ENCODE measurements around the gene FOSB. TPM values are rescaled to one million over a fixed set of nuclear protein-coding genes. Genes with fewer than 3 reads are reported as not detected.

The FOSB gene
- total and polyA plus RNA-seq, 2 experiments from 2014 or later = 0.55 to 1.9 TPM

GRCh38 chr19:45448425-45448756 is 19.4 kb upstream of the FOSB start:
- Mint-ChIP-seq H3K4me1 (peaks cover 20% of the 10 kb centered on the region), H3K4me3 (no peak overlapping the region), H3K36me3 (ENCODE audit: low read depth) (no peaks in the 10 kb centered on the region; the same call in 2 of the 3 replicates), H3K27me3 (ENCODE audit: insufficient read depth, low read depth, poor library complexity) (peaks cover 42% of the 10 kb centered on the region), H3K27ac (no peak overlapping the region), H3K9me3 (peaks cover 10% of the 10 kb centered on the region; the same call in 2 of the 3 replicates)
- no peak for TF ChIP-seq NANOG (IDR thresholded peaks at IDR 0.05; ENCODE audit: borderline replicate concordance)
- no peak for TF ChIP-seq ZNF114 (CRISPR knock-in tag; IDR thresholded peaks at IDR 0.05)
- TF ChIP-seq, protein P1, sequence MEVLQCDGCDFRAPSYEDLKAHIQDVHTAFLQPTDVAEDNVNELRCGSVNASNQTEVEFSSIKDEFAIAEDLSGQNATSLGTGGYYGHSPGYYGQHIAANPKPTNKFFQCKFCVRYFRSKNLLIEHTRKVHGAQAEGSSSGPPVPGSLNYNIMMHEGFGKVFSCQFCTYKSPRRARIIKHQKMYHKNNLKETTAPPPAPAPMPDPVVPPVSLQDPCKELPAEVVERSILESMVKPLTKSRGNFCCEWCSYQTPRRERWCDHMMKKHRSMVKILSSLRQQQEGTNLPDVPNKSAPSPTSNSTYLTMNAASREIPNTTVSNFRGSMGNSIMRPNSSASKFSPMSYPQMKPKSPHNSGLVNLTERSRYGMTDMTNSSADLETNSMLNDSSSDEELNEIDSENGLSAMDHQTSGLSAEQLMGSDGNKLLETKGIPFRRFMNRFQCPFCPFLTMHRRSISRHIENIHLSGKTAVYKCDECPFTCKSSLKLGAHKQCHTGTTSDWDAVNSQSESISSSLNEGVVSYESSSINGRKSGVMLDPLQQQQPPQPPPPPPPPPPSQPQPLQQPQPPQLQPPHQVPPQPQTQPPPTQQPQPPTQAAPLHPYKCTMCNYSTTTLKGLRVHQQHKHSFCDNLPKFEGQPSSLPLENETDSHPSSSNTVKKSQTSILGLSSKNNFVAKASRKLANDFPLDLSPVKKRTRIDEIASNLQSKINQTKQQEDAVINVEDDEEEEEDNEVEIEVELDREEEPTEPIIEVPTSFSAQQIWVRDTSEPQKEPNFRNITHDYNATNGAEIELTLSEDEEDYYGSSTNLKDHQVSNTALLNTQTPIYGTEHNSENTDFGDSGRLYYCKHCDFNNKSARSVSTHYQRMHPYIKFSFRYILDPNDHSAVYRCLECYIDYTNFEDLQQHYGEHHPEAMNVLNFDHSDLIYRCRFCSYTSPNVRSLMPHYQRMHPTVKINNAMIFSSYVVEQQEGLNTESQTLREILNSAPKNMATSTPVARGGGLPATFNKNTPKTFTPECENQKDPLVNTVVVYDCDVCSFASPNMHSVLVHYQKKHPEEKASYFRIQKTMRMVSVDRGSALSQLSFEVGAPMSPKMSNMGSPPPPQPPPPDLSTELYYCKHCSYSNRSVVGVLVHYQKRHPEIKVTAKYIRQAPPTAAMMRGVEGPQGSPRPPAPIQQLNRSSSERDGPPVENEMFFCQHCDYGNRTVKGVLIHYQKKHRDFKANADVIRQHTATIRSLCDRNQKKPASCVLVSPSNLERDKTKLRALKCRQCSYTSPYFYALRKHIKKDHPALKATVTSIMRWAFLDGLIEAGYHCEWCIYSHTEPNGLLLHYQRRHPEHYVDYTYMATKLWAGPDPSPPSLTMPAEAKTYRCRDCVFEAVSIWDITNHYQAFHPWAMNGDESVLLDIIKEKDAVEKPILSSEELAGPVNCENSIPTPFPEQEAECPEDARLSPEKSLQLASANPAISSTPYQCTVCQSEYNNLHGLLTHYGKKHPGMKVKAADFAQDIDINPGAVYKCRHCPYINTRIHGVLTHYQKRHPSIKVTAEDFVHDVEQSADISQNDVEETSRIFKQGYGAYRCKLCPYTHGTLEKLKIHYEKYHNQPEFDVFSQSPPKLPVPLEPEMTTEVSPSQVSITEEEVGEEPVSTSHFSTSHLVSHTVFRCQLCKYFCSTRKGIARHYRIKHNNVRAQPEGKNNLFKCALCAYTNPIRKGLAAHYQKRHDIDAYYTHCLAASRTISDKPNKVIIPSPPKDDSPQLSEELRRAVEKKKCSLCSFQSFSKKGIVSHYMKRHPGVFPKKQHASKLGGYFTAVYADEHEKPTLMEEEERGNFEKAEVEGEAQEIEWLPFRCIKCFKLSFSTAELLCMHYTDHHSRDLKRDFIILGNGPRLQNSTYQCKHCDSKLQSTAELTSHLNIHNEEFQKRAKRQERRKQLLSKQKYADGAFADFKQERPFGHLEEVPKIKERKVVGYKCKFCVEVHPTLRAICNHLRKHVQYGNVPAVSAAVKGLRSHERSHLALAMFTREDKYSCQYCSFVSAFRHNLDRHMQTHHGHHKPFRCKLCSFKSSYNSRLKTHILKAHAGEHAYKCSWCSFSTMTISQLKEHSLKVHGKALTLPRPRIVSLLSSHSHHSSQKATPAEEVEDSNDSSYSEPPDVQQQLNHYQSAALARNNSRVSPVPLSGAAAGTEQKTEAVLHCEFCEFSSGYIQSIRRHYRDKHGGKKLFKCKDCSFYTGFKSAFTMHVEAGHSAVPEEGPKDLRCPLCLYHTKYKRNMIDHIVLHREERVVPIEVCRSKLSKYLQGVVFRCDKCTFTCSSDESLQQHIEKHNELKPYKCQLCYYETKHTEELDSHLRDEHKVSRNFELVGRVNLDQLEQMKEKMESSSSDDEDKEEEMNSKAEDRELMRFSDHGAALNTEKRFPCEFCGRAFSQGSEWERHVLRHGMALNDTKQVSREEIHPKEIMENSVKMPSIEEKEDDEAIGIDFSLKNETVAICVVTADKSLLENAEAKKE (CRISPR knock-in tag; IDR thresholded peaks at IDR 0.05) = no peak
- TF ChIP-seq ZNF331 (CRISPR knock-in tag; IDR thresholded peaks at IDR 0.05; ENCODE audit: low read depth) = no peak
- no peak for TF ChIP-seq EZH2 (IDR thresholded peaks at IDR 0.05; ENCODE audit: low read depth, unreplicated experiment)
- TF ChIP-seq, protein P2, sequence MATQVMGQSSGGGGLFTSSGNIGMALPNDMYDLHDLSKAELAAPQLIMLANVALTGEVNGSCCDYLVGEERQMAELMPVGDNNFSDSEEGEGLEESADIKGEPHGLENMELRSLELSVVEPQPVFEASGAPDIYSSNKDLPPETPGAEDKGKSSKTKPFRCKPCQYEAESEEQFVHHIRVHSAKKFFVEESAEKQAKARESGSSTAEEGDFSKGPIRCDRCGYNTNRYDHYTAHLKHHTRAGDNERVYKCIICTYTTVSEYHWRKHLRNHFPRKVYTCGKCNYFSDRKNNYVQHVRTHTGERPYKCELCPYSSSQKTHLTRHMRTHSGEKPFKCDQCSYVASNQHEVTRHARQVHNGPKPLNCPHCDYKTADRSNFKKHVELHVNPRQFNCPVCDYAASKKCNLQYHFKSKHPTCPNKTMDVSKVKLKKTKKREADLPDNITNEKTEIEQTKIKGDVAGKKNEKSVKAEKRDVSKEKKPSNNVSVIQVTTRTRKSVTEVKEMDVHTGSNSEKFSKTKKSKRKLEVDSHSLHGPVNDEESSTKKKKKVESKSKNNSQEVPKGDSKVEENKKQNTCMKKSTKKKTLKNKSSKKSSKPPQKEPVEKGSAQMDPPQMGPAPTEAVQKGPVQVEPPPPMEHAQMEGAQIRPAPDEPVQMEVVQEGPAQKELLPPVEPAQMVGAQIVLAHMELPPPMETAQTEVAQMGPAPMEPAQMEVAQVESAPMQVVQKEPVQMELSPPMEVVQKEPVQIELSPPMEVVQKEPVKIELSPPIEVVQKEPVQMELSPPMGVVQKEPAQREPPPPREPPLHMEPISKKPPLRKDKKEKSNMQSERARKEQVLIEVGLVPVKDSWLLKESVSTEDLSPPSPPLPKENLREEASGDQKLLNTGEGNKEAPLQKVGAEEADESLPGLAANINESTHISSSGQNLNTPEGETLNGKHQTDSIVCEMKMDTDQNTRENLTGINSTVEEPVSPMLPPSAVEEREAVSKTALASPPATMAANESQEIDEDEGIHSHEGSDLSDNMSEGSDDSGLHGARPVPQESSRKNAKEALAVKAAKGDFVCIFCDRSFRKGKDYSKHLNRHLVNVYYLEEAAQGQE (IDR thresholded peaks at IDR 0.05; ENCODE audit: unreplicated experiment) = no peak
- TF ChIP-seq EZH2phosphoT487 (IDR thresholded peaks at IDR 0.05; ENCODE audit: unreplicated experiment) = no peak
- TF ChIP-seq, protein P3, sequence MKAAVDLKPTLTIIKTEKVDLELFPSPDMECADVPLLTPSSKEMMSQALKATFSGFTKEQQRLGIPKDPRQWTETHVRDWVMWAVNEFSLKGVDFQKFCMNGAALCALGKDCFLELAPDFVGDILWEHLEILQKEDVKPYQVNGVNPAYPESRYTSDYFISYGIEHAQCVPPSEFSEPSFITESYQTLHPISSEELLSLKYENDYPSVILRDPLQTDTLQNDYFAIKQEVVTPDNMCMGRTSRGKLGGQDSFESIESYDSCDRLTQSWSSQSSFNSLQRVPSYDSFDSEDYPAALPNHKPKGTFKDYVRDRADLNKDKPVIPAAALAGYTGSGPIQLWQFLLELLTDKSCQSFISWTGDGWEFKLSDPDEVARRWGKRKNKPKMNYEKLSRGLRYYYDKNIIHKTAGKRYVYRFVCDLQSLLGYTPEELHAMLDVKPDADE (IDR thresholded peaks at IDR 0.05) = no peak
- no peak for TF ChIP-seq CREB1 (CRISPR knock-in tag; IDR thresholded peaks at IDR 0.05; ENCODE audit: low read depth)
- TF ChIP-seq JUNB (IDR thresholded peaks at IDR 0.05; ENCODE audit: unreplicated experiment) = no peak
- no peak for TF ChIP-seq STAT1 (IDR thresholded peaks at IDR 0.05; ENCODE audit: unreplicated experiment)
- no peak for TF ChIP-seq POLR2AphosphoS5 (IDR thresholded peaks at IDR 0.05; ENCODE audit: low read depth)
- TF ChIP-seq CTCF (conservative IDR thresholded peaks at IDR 0.05; ENCODE audit: low read depth in 2 of 2) = no peak
- H4K20me1 ChIP-seq (replicated peaks; ENCODE audit: insufficient read depth) = no peaks in the 10 kb centered on the region
- no peak overlapping the region for H3K4me2 ChIP-seq
- no peaks in the 10 kb centered on the region for H3K9me2 ChIP-seq (ENCODE audit: insufficient read depth)
- no peak overlapping the region for H3K4me3 ChIP-seq
- H3F3A ChIP-seq (replicated peaks; ENCODE audit: low read depth) = peaks cover 31% of the 10 kb centered on the region
- H3K79me2 ChIP-seq (replicated peaks; ENCODE audit: insufficient read depth) = no peaks in the 10 kb centered on the region
- H3K4me1 ChIP-seq (ENCODE audit: insufficient read depth) = peaks cover 14% of the 10 kb centered on the region
- no peak overlapping the region for H2AFZ ChIP-seq
- DNase-seq (ENCODE audit: low spot score) (no peak), ATAC-seq (no peak)
- no peaks in the 10 kb centered on the region for H3K36me3 ChIP-seq (ENCODE audit: insufficient read depth)
- peaks cover 54% of the 10 kb centered on the region for H3K27me3 ChIP-seq (ENCODE audit: insufficient read depth)
- H3K27ac ChIP-seq (ENCODE audit: low read depth) = no peak overlapping the region

Measured in GM23338 (cell line).